Activated naive CD4-positive, alpha-beta T cell (primary cell): Measurements from ENCODE around the gene XAB2.
"Not testable (repeated sequence)": the region's sequence is repeated elsewhere in the genome, so short reads cannot be mapped to it uniquely, and the experiment has no call there.

Source experiments
- DNase-seq, 4 experiments: peaks; one replicate each; lab custom pipeline; 2025; lab: John Stamatoyannopoulos, UW

XAB2 gene

GRCh38 chr19:7648265-7649014 lies 19.1 kb upstream of the XAB2 start:
- no peak for DNase-seq

GRCh38 chr19:7647156-7647555 lies 17.8 kb upstream of the XAB2 start:
- DNase-seq, result no peak

- no peak for DNase-seq
Observed at GRCh38 chr19:7646426-7646700, 17.0 kb upstream of the XAB2 start.

- no peak for DNase-seq
Observed at GRCh38 chr19:7645656-7646425, 16.5 kb upstream of the XAB2 start.

- DNase-seq, result no peak
Observed at GRCh38 chr19:7645163-7645562, 15.8 kb upstream of the XAB2 start.

GRCh38 chr19:7644550-7644877 lies 15.2 kb upstream of the XAB2 start:
- no peak for DNase-seq

- DNase-seq, result not testable (repeated sequence)
Observed at GRCh38 chr19:7643629-7644549, 14.5 kb upstream of the XAB2 start.

GRCh38 chr19:7643031-7643415 lies 13.7 kb upstream of the XAB2 start:
- DNase-seq, result no peak

- no peak for DNase-seq
Observed at GRCh38 chr19:7642295-7643030, 13.1 kb upstream of the XAB2 start.

- no peak for DNase-seq
Observed at GRCh38 chr19:7641290-7642276, 12.2 kb upstream of the XAB2 start.

- DNase-seq, result no peak
Observed at GRCh38 chr19:7640803-7641202, 11.5 kb upstream of the XAB2 start.

- no peak for DNase-seq
Observed at GRCh38 chr19:7639863-7640348, 10.6 kb upstream of the XAB2 start.

GRCh38 chr19:7638802-7639465 lies 9.6 kb upstream of the XAB2 start:
- DNase-seq, result no peak

- DNase-seq, result no peak
Observed at GRCh38 chr19:7637374-7638256, 8.3 kb upstream of the XAB2 start.

- peak; percentile 79 to 95 (median 88) for DNase-seq
Observed at GRCh38 chr19:7636691-7637373, 7.5 kb upstream of the XAB2 start, which contains the start of gene STXBP2. TSS of gene STXBP2 (plus strand) at chr19:7637110. CDS start at chr19:7637150, 40 bp downstream.

- no peak for DNase-seq
Observed at GRCh38 chr19:7636317-7636690, 7.0 kb upstream of the XAB2 start.

GRCh38 chr19:7635670-7636069 lies 6.3 kb upstream of the XAB2 start:
- DNase-seq, result no peak

- DNase-seq, result no peak
Observed at GRCh38 chr19:7633698-7634097, 4.4 kb upstream of the XAB2 start, which contains the start of gene PCP2. TSS of gene PCP2 (minus strand) at chr19:7633719. CDS start at chr19:7633457, 262 bp downstream.
